Activated CD8-positive, alpha-beta T cell treated with anti-CD3 and anti-CD28 coated beads, Interleukin-2, amount 10 ng/mL, durations not matched to agents 7 days and 5 days (primary cell): Measurements from ENCODE around the gene DNAH3. TPM values are rescaled to one million over a fixed set of nuclear protein-coding genes. Genes with fewer than 3 reads are reported as not detected.
"Not testable (repeated sequence)": the region's sequence is repeated elsewhere in the genome, so short reads cannot be mapped to it uniquely, and the experiment has no call there.

Experiments
- ATAC-seq: fragments of 150-1000 bp; cut with Tn5 transposase; one replicate; pipeline ENCODE4 v1.10.0; 2021; ENCODE audit warnings: moderate library complexity
- CTCF ChIA-PET: fragments of 350-600 bp; sonication (Branson Sonifier 250); formaldehyde crosslinking; loops from one replicate; lab custom pipeline; 2021; ENCODE audit warnings: antibody characterized with exemption; lab: Charles Lee
- POLR2A ChIA-PET: fragments of 350-600 bp; sonication (Branson Sonifier 250); formaldehyde crosslinking; loops from one replicate; lab custom pipeline; 2021; ENCODE audit warnings: antibody characterized with exemption; lab: Charles Lee
- DNase-seq: peaks from one replicate; pipeline ENCODE4 v3.0.0-alpha.2; 2020
- H3K27ac Mint-ChIP-seq: one replicate; pipeline ENCODE4 v1.8.0; 2021; ENCODE audit warnings: mild to moderate bottlenecking, mixed read lengths
- H3K27me3 Mint-ChIP-seq: one replicate; pipeline ENCODE4 v1.8.0; 2021; ENCODE audit warnings: low read depth, mixed read lengths
- H3K36me3 Mint-ChIP-seq: one replicate; pipeline ENCODE4 v1.8.0; 2021; ENCODE audit warnings: low read depth, mixed read lengths
- H3K4me1 Mint-ChIP-seq: one replicate; pipeline ENCODE4 v1.8.0; 2021; ENCODE audit warnings: low read depth, mixed read lengths
- H3K4me3 Mint-ChIP-seq: one replicate; pipeline ENCODE4 v1.8.0; 2021; ENCODE audit warnings: mild to moderate bottlenecking, mixed read lengths
- H3K9me3 Mint-ChIP-seq: one replicate; pipeline ENCODE4 v1.8.0; 2022; ENCODE audit warnings: mixed read lengths; ENCODE audit not compliant: insufficient read depth
- total RNA-seq, 2 experiments: library from RNA; stranded (reverse); gene quantifications; one replicate each; pipeline ENCODE4 v1.2.3, GENCODE V29; 2021

Gene DNAH3
- total RNA-seq, 2 experiments from 2014 or later = not detected

- ChIA-PET POLR2A (no interaction called here), CTCF (interaction anchor here (0.9 to 5.1 kb wide), 5 partner anchors 21 to 275 kb away, joined by 3 to 35 read pairs (median 4); partner anchors contain the start of genes ERI2 and REXO5)
- no peaks in the 10 kb centered on the region for H3K9me3 Mint-ChIP-seq
- DNase-seq = no peak
- no peak overlapping the region for H3K27ac Mint-ChIP-seq
- no peaks in the 10 kb centered on the region for H3K4me1 Mint-ChIP-seq
- no peaks in the 10 kb centered on the region for H3K27me3 Mint-ChIP-seq
- ATAC-seq = no peak
- no peaks in the 10 kb centered on the region for H3K36me3 Mint-ChIP-seq
- no peak overlapping the region for H3K4me3 Mint-ChIP-seq
Observed at GRCh38 chr16:21081329-21081728, 69.3 kb downstream of the DNAH3 start.

- Mint-ChIP-seq H3K36me3 (no peaks in the 10 kb centered on the region), H3K9me3 (no peaks in the 10 kb centered on the region), H3K27me3 (no peaks in the 10 kb centered on the region), H3K4me3 (no peak overlapping the region), H3K4me1 (no peaks in the 10 kb centered on the region), H3K27ac (no peak overlapping the region)
- ChIA-PET CTCF (no interaction called here), POLR2A (no interaction called here)
- ATAC-seq = no peak
- no peak for DNase-seq
Observed at GRCh38 chr16:21078563-21078962, 72.1 kb downstream of the DNAH3 start.

GRCh38 chr16:21076186-21076883 is 74.3 kb downstream of the DNAH3 start:
- Mint-ChIP-seq H3K4me3 (no peak overlapping the region), H3K27ac (no peak overlapping the region), H3K27me3 (no peaks in the 10 kb centered on the region), H3K4me1 (no peaks in the 10 kb centered on the region), H3K36me3 (no peaks in the 10 kb centered on the region), H3K9me3 (no peaks in the 10 kb centered on the region)
- ChIA-PET POLR2A (no interaction called here), CTCF (interaction anchor here (1.7 kb wide), 1 partner anchor 9 kb away, joined by 4 read pairs; no protein-coding TSS in a partner anchor)
- DNase-seq = no peak
- no peak for ATAC-seq

GRCh38 chr16:21075252-21075651 is 75.4 kb downstream of the DNAH3 start:
- Mint-ChIP-seq H3K36me3 (no peaks in the 10 kb centered on the region), H3K27ac (no peak overlapping the region), H3K27me3 (no peaks in the 10 kb centered on the region), H3K4me1 (no peaks in the 10 kb centered on the region), H3K4me3 (no peak overlapping the region), H3K9me3 (no peaks in the 10 kb centered on the region)
- DNase-seq = no peak
- no peak for ATAC-seq
- POLR2A ChIA-PET = no interaction called here
- CTCF ChIA-PET = interaction anchor here (1.7 kb wide), 1 partner anchor 10 kb away, joined by 4 read pairs; no protein-coding TSS in a partner anchor

- Mint-ChIP-seq H3K4me3 (no peak overlapping the region), H3K27ac (no peak overlapping the region), H3K4me1 (no peaks in the 10 kb centered on the region), H3K9me3 (no peaks in the 10 kb centered on the region), H3K27me3 (no peaks in the 10 kb centered on the region), H3K36me3 (no peaks in the 10 kb centered on the region)
- no peak for DNase-seq
- ChIA-PET CTCF (no interaction called here), POLR2A (no interaction called here)
- ATAC-seq = no peak
Observed at GRCh38 chr16:21072976-21073375, 77.7 kb downstream of the DNAH3 start.

- no peak for DNase-seq
- Mint-ChIP-seq H3K36me3 (no peaks in the 10 kb centered on the region), H3K4me1 (no peaks in the 10 kb centered on the region), H3K4me3 (no peak overlapping the region), H3K27ac (no peak overlapping the region), H3K9me3 (no peaks in the 10 kb centered on the region), H3K27me3 (no peaks in the 10 kb centered on the region)
- ChIA-PET POLR2A (no interaction called here), CTCF (no interaction called here)
- no peak for ATAC-seq
Observed at GRCh38 chr16:21071741-21072140, 78.9 kb downstream of the DNAH3 start.

- Mint-ChIP-seq H3K27ac (no peak overlapping the region), H3K27me3 (no peaks in the 10 kb centered on the region), H3K9me3 (no peaks in the 10 kb centered on the region), H3K4me1 (no peaks in the 10 kb centered on the region), H3K4me3 (no peak overlapping the region), H3K36me3 (no peaks in the 10 kb centered on the region)
- ATAC-seq (no peak), DNase-seq (no peak)
- ChIA-PET POLR2A (no interaction called here), CTCF (no interaction called here)
Observed at GRCh38 chr16:21070564-21070963, 80.1 kb downstream of the DNAH3 start.

- CTCF ChIA-PET = no interaction called here
- H3K27ac Mint-ChIP-seq = no peak overlapping the region
Observed at GRCh38 chr16:21069986-21070385, 80.7 kb downstream of the DNAH3 start.

GRCh38 chr16:21064203-21064602 is 86.4 kb downstream of the DNAH3 start:
- no peak for ATAC-seq
- CTCF ChIA-PET = no interaction called here
- DNase-seq = no peak
- Mint-ChIP-seq H3K4me3 (no peak overlapping the region), H3K4me1 (no peaks in the 10 kb centered on the region), H3K9me3 (no peaks in the 10 kb centered on the region), H3K36me3 (no peaks in the 10 kb centered on the region), H3K27me3 (peaks cover 8% of the 10 kb centered on the region), H3K27ac (no peak overlapping the region)
- POLR2A ChIA-PET = no interaction called here

More at GRCh38 chr16:21069986-21070385, 80.7 kb downstream of the DNAH3 start:
- H3K9me3 Mint-ChIP-seq = no peaks in the 10 kb centered on the region
- no peak for DNase-seq
- ATAC-seq = no peak
- POLR2A ChIA-PET = no interaction called here
- H3K36me3 Mint-ChIP-seq = no peaks in the 10 kb centered on the region
- no peaks in the 10 kb centered on the region for H3K27me3 Mint-ChIP-seq
- no peak overlapping the region for H3K4me3 Mint-ChIP-seq
- H3K4me1 Mint-ChIP-seq = no peaks in the 10 kb centered on the region

- H3K4me3 Mint-ChIP-seq, CTCF ChIA-PET, ATAC-seq: not testable (repeated sequence)
Observed at GRCh38 chr16:21063314-21063713, 87.3 kb downstream of the DNAH3 start.

GRCh38 chr16:21060027-21060510 is 90.6 kb downstream of the DNAH3 start:
- peaks cover 19% of the 10 kb centered on the region for H3K27me3 Mint-ChIP-seq
- no peaks in the 10 kb centered on the region for H3K36me3 Mint-ChIP-seq
- CTCF ChIA-PET = no interaction called here
- ATAC-seq = no peak
- H3K4me3 Mint-ChIP-seq = no peak overlapping the region
- H3K4me1 Mint-ChIP-seq = no peaks in the 10 kb centered on the region
- H3K9me3 Mint-ChIP-seq = no peaks in the 10 kb centered on the region
- POLR2A ChIA-PET = no interaction called here
- no peak overlapping the region for H3K27ac Mint-ChIP-seq
- no peak for DNase-seq

More at GRCh38 chr16:21063314-21063713, 87.3 kb downstream of the DNAH3 start:
- H3K27ac Mint-ChIP-seq, H3K4me1 Mint-ChIP-seq, H3K36me3 Mint-ChIP-seq, H3K9me3 Mint-ChIP-seq, DNase-seq, POLR2A ChIA-PET: not testable (repeated sequence)
- peaks cover 10% of the 10 kb centered on the region for H3K27me3 Mint-ChIP-seq

GRCh38 chr16:21057875-21058274 is 92.8 kb downstream of the DNAH3 start:
- ChIA-PET POLR2A (no interaction called here), CTCF (no interaction called here)
- H3K4me1 Mint-ChIP-seq = no peaks in the 10 kb centered on the region
- H3K27ac Mint-ChIP-seq = no peak overlapping the region
- no peak for ATAC-seq
- H3K27me3 Mint-ChIP-seq = peaks cover 18% of the 10 kb centered on the region
- H3K9me3 Mint-ChIP-seq = no peaks in the 10 kb centered on the region
- no peaks in the 10 kb centered on the region for H3K36me3 Mint-ChIP-seq
- no peak for DNase-seq
- H3K4me3 Mint-ChIP-seq = no peak overlapping the region
